Activated CD4-positive, alpha-beta T cell treated with anti-CD3 and anti-CD28 coated beads, Interleukin-2, amount 50 U/mL, for 16 hours (primary cell): ENCODE data around the gene RMDN2.
"Not testable (repeated sequence)": the region's sequence is repeated elsewhere in the genome, so short reads cannot be mapped to it uniquely, and the experiment has no call there.

Experiments used
- DNase-seq: peaks from one replicate; pipeline ENCODE4 v3.0.0-alpha.2; 2020

Gene RMDN2

DNA sequence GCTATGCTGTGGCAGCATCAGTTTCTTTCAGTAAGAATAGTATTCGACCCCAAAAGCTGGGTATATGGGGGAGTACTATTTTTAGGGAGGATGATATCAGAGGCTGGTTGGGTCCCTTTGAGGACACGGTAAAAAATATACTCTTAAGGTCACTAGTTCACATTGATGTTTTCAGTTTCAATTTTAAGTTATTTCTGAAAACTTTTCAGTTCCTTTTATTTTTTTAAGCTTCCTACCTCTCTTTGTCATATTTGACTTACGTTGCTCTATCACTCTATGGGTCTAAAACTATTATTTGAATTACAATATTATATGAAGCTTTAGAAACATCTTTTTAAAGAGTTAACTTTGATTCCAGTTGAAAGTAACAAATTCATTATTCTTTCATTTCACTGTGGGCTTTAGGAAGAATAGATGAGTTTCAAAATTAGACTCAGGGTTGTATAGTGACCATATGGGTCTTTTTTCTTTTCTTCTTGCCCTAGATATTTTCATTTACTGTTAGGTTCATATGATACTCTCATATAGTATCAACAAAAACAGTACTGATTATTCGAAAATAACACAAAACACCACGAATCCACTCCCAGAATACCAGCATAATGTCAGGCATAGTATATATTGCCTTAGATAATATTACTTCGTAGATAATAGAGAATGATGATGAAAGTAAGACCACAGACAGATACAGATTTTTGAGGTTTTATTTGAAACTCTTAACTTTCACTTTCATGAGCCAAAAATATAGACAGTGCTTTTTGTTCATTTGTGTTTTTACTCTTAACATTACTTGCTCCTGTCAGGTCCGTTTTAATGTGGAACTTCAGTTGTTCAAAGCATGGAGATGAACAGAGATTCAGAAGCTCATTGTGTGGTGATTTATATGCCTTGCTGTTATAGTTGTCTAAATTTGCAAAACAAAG lies 9.8 kb downstream of the RMDN2 start:
- peak; percentile 1 for DNase-seq

DNA sequence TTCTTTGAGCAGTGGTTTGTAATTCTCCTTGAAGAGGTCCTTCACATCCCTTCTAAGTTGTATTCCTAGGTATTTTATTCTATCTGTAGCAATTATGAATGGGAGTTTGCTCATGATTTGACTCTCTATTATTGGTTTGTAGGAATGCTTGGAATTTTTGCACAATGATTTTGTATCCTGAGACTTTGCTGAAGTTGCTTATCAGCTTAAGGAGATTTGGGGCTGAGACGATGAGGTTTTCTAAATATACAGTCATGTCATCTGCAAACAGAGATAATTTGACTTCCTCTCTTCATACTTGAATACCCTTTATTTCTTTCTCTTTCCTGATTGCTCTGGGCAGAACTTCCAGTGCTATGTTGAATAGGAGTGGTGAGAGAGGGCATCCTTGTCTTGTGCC lies 12.5 kb downstream of the RMDN2 start:
- DNase-seq: not testable (repeated sequence)

DNA sequence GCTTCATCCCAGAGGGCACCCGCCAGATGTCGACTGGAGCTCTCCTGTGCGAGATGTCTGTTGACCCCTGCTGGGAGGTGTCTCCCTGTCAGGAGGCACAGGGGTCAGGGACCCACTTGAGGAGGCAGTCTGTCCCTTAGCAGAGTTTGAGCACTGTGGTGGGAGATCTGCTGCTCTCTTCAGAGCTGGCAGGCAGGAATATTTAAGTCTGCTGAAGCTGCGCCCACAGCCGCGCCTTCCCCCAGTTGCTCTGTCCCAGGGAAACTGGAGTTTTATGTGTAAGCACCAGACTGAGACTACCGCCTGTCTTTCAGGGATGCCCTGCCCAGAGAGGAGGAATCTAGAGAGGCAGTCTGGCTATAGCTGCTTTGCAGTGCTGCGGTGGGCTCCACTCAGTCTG lies 16.2 kb downstream of the RMDN2 start:
- not testable (repeated sequence) for DNase-seq

DNA sequence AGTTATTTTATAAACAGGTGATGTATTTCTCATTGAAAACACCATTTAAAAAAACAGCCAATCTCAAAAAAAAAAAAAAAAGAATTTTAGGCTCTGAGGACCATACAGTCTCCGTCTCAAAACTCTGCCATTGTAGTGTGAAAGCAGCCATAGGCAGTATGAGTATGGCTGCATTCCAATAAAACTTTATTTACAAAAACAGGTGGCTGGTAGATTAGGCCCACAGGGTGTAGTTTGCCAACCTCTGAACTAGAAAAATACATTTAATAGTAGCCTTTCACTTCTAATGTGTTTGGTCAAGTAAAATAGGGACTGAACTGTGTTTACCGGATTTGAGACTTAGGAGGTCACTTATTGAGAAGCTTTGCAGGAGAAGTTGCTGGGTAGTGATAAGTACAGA lies 19.2 kb downstream of the RMDN2 start:
- DNase-seq: no peak

DNA sequence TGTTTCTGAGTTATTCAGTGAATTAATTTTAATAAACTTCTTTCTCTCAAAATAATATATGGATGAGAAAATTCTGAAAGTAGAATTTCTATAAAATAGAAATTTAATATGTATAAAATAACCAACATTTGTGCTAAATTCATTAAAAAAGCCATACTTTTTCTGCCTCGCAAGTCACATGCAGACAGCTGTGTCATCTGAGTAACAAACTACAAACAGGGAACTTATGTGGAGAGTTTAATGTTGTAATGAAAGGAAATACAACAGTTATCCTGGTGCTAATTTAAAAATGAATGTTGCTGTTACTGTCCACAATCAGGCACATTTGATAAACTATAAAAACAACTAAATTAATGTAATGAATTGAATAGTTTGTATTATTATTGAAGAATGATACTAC lies 22.2 kb downstream of the RMDN2 start:
- no peak for DNase-seq

DNA sequence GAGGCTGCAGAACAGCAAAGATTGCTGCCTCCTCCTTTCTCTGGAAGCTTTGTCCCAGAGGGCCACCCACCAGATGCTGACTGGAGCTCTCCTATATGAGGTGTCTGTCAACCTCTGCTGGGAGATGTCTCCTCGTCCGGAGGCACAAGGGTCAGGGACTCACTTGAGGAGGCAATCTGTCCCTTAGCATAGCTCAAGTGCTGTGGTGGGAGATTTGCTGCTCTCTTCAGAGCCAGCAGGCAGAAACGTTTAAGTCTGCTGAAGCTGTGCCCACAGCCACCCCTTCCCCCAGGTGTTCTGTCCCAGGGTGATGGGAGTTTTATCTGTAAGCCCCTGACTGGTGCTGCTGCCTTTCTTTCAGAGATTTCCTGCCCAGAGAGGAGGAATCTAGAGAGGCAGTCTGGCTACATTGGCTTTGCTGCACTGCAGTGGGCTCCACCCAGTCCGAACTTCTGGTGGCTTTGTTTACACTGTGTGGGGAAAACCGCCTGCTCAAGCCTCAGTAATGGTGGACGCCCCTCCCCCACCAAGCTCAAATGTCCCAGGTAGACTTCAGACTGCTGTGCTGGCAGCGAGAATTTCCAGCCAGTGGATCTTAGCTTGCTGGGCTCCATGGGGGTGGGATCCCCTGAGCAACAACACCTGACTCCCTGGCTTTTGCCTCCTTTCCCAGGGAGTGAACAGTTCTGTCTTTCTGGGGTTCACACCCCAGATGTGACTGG lies 37.1 kb downstream of the RMDN2 start:
- DNase-seq: not testable (repeated sequence)

DNA sequence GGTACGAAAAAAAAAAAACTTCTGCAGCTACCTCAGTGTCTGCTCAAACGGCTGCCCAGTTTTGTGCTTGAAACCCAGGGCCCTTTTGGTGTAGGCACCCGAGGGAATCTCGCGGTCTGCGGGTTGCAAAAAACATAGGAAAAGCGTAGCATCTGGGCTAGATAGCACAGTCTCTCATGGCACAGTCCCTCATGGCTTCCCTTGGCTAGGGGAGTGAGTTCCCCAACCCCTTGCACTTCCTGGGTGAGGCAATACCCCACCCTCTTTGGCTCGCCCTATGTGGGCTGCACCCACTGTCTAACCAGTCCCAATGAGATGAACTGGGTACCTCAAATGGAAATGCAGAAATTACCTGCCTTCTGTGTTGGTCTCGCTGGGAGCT lies 37.6 kb downstream of the RMDN2 start:
- not testable (repeated sequence) for DNase-seq

DNA sequence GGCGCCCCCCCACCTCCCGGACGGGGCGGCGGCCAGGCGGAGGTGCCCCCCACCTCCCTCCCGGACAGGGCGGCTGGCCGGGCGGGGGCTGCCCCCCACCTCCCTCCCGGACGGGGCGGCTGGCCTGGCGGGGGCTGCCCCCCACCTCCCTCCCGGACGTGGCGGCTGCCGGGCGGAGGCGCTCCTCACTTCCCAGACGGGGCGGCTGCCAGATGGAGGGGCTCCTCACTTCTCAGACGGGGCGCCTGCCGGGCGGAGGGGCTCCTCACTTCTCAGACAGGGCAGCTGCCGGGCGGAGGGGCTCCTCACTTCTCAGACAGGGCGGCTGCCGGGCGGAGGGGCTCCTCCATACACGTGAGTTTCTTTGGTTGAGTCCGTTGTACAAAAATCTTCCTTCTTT lies 38.8 kb downstream of the RMDN2 start:
- DNase-seq: not testable (repeated sequence)

DNA sequence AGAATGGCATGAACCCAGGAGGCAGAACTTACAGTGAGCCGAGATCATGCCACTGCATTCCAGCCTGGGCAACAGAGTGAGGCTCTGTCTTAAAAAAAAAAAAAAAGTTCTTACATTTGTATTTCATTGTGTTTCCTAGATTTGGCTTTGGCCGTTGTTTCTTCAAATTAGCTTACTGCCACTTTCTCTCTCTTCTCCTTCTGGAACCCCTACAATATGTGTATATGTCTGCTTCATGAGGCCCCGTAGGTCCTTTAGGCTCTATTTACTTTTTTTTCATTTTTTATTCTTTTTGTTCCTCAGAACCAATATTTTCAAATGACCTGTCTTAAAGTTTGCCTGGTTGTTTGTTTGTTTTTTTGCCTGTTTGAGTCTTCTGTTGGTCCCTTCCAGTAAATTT lies 41.2 kb downstream of the RMDN2 start:
- no peak for DNase-seq

DNA sequence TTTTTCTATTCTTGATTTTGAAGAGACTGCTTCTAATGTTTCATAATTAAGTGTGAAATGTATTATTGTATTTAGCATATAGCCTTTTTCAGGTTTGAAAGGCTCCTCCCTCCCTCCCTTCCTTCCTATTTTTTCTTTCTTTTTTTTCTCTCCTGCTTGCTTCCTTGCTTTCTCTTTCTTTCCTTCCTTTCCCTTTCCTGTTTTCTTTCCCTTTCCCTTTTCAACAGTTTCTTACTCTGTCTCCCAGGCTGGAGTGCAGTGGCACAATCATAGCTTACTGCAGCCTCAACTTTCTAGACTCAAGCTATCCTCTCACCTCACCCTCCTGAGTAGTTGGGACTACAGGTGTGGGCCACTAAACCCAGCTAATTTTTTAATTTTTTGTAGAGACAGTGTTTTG lies 44.6 kb downstream of the RMDN2 start:
- no peak for DNase-seq

DNA sequence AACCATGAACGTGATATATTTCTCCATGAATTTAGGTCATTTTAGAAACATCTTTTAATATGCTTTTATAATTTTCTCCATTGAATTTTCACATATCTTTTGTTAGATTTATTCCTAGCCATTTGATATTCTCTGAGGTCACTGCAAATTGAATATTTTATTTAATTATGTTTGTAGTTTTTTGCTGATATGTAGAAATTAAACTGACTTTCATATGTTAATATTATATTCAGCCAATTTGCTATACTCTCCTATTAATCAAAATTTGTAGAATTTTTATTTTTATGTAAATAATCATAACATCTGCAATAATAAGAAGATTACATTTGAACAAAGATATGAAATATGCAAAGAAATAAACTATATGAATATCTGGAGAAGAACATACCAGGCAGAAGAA lies 46.9 kb downstream of the RMDN2 start:
- DNase-seq: no peak

DNA sequence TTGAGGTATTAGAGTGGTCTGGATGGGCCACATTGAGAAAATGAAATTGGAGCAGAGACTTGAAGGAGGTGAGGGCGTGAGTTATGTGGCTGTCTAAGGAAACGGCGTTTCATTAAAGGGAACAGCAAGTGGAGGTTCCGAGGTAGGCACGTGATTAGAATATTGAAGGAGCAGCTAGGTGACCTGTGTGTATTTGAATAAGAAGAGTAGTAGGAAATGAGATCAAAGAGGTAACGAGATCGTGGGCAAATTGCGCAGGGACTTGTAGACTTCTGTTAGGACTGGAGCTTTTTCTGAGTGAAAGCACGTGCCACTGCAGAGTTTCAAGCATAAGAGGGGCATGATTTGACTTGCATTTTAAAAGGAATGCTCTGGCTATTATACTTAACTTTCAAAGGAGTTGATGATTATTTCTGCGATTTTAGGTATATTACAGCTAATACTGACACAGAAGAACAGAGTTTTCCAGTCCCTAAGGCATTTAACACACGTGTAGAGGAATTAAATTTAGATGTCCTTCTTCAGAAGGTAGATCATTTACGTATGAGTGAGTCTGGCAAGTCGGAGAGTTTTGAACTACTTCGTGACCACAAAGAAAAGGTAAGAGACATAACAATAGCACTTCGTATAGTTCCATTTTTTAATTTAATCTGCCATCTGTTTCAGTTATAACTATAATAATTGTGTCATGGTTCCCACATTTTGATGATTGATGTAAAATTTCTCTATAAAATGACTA lies 48.7 kb downstream of the RMDN2 start:
- no peak for DNase-seq

DNA sequence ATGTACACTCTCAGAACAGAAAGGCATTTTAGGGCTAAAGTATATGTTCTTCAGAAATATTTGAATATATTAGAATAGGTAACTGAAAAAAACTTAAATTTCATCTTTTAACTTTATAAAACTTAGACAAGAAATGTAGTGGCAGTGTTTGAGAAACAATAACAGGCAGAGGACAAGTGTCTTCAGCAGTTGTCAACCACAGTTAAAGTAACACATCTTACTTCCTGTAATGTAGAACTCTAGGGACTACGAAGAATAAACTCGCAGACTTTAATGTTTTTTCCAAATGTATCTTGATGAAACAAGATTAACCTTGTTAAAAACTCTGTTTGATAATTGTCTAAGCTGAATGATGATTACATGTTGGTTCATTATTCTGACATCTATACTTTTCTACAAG lies 50.7 kb downstream of the RMDN2 start:
- DNase-seq: no peak

DNA sequence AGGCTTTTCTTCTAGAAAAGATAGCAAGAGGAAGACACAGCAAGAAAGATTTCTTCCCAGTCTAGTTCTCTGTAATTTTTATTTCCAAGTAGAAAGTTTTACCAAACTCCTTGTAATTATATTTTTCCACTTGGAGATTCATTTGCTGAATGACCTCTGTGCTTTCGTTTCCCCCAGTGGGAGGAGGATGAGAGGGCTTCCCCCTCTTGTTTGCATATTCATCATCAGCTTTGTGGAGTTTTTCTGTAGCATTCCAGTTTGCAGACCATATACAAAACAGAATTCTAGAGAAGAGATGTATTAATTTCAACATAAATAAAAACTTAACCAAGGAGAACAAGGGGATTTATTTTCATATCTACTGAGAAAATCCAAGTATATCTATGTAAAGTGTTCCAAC lies 51.3 kb downstream of the RMDN2 start:
- no peak for DNase-seq

DNA sequence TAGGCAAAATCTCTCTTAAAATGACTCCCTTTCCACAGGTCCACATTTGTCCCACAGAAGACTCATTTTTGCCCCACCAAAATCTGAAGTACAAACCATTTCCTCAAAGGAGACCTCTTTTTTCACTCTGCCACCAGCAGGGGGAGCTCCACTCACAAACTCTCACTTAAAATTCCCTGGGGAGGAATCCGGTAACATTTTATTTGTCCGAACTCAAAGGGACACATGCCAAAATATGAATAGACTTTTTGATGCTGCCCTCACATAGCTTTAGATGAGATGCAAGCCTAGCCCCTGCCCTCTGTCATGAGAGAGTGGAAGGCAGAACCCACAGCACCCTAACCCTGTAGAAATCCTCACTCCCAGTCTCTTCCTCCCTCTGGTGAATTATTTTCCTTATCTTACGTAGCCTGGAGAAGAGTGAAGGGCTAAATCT lies 57.1 kb downstream of the RMDN2 start:
- DNase-seq: peak; percentile 50

DNA sequence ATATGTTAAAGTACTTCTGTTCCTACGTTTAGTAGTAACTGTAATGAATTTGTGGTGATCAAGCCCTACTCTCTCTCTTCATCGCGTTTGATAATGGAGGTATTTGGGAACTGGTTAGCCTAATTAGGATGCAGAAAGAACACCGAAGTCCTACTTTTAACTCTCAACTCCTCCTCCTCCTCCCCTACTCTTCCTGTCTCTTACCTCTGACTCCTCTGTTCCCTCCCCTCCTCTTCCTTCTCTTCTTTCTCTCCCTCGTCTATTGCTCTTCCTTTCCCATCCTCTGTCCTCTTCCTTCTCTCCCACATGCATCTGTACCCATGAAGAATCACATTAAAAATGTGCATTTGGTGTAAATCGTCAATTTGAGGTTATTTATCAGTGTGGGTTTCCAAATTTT lies 57.8 kb downstream of the RMDN2 start:
- no peak for DNase-seq

DNA sequence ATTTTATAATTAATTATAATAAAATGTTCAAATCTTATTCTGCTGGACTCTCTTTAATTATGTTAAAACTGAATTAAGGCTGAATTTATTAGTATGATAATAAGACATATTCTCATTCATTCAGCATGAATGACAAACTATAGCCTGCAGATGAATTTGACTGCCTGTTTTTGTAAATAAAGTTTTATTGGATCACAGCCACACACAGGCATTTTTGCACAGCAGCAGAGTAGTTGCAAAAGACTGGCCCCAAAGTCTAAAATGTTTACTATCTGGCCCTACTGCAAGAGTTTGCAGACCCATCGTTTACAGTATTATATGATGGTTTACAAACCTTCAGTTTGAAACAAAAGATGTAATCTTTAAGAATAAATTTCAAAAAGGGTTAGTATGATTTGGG lies 58.6 kb downstream of the RMDN2 start:
- no peak for DNase-seq

DNA sequence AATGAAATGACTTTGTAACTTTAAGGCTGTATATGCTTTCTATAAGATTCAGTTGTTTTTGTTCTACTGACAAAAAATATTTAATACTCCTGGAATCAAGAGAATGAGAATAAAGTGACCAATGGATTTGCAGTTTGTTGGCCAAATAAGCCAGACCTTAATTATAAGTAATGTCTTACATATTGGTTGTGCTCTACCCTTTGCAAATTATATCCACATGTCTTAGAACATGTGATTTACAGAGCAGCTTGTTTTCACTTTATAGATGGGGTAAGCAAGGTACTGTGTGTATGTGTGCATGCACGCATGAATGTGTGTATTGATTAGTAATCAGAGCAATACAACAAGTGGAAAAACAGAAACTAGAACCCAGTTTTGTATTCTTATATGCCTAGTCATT lies 59.1 kb downstream of the RMDN2 start:
- DNase-seq: no peak

DNA sequence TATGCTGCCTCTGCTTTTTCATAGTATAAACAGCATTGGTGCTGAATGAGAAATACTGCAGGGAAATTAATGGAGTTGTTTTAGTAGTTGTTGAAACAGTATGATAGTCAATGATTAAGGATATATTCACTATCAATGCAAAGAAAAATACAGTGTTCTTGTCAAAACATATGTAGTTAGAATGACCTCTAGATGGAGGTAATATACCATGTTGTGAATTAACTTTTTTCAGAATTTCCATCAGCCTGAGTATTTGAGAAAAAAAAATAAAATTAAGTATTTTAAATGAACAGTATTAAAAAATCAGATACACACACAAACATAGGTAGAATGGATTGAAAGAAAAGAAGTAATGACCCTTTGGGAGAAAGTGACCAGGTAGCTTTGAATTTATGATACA lies 59.5 kb downstream of the RMDN2 start:
- DNase-seq: no peak

DNA sequence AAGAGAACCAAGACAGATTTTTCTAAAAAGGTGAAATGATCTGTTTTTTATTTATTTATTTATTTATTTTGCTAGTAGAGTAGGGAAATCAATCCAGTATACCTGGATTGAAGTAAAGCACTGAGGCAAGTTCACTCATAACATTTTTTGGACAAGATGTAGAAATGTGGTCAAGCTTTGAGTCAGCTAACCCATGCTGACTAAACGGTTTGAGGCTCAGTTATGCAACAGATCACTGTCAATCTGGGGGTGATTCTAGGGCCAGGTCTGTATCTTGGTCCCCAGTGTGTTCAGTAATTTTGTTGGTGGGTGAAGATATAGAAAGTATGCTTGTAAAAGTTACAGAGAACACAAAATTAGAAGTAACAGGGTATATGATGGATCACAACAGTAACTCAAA lies 60.2 kb downstream of the RMDN2 start:
- peak; percentile 65 for DNase-seq

DNA sequence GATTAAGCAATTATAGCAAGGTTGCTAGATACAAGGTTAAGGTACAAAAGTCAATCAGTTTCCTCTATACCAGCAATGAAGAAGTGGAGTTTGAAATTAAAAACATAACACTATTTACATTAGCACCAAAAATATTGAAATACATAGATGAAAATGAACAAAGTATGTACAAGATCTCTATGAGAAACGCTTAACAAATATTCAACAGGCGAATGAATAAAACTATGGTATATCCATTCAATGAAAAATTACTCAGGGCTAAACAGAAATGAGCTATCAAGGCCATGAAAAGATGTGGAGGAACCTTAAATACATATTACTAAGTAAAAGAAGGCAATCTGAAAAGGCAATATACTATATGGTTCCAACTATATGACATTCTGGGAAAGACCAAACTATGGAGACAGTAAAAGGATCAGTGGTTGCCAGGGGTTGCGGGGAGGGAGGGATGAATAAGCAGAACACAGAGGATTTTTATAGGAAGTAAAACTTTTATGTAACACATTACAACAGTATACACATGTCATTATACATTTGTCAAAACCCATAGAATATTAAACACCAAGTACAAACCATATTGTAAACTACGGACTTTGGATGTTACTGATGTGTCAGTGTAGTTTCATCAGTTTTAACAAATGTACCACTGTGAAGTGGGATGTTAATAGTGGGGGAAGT lies 62.1 kb downstream of the RMDN2 start:
- no peak for DNase-seq

DNA sequence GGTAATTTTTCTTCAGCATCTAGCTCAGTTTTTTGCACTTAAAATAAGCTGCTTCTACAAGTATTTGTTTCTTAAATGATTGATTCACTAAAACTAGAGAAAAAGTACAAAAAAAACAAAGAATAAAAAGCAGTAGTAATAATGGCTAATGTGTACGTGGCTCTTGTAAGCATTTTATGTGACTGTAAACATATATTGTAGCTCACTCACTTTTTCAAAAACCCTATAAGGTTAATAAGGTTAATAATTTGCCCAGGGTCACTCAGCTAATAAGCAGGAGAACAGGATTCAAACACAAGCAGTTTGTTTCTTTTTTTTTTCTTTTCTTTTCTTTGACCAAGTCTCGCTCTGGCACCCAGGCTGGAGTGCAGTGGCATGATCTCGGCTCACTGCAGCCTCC lies 67.5 kb downstream of the RMDN2 start:
- no peak for DNase-seq

DNA sequence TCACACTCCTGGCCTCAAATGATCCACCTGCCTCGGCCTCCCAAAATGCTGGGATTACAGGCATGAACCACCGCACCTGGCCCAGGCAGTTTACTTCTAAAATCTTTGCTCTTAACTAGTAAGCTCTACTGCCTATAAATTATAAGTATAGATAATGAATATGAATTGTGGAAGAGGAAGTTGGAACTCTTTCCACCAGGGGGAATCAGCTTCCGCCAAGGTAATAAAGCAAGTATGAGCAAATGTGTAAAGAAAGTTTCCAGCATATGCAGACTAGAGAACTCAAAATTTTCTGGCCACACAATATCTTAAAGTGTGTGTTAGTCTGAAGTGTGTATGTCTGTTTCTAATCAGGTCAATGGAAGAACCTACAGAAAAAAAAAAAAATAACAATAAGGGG lies 68.1 kb downstream of the RMDN2 start:
- DNase-seq: no peak
